OCI-LY1 (cell line): ENCODE data around the gene CNTROB.

Source experiments
- H2AFZ ChIP-seq: fragments of 200-600 bp; sonication (generic), shearing (Covaris generic); 2 replicates; pipeline ENCODE4 v1.6.0; 2014; ENCODE audit warnings: antibody characterized with exemption, mild to moderate bottlenecking, low read length
- H3F3A ChIP-seq: fragments of 200-600 bp; sonication (generic), shearing (Covaris generic); 2 replicates; pipeline ENCODE4 v1.6.0; 2014; ENCODE audit warnings: mild to moderate bottlenecking, antibody characterized with exemption, low read length, moderate library complexity; ENCODE audit not compliant: insufficient read depth
- H3K27ac ChIP-seq: fragments of 200-600 bp; sonication (generic); 2 replicates; pipeline ENCODE4 v1.5.1; 2014; ENCODE audit warnings: low read length, mixed run types, mild to moderate bottlenecking, low read depth; ENCODE audit not compliant: poor library complexity, severe bottlenecking
- H3K27me3 ChIP-seq: fragments of 200-600 bp; sonication (generic); 2 replicates; pipeline ENCODE4 v1.6.0; 2014; ENCODE audit warnings: antibody characterized with exemption, mild to moderate bottlenecking, low read length, moderate library complexity; ENCODE audit not compliant: insufficient read depth
- H3K36me3 ChIP-seq: fragments of 200-600 bp; sonication (generic); 2 replicates; pipeline ENCODE4 v1.6.1; 2014; ENCODE audit warnings: mild to moderate bottlenecking, antibody characterized with exemption, low read length, moderate library complexity, mixed read lengths; ENCODE audit not compliant: insufficient read depth
- H3K4me1 ChIP-seq: fragments of 200-600 bp; sonication (generic); 2 replicates; pipeline ENCODE4 v1.5.1; 2014; ENCODE audit warnings: mild to moderate bottlenecking, low read length, moderate library complexity; ENCODE audit not compliant: insufficient read depth, severe bottlenecking
- H3K4me2 ChIP-seq: fragments of 200-600 bp; sonication (generic), shearing (Covaris generic); 2 replicates; pipeline ENCODE4 v1.6.1; 2014; ENCODE audit warnings: low read length
- H3K4me3 ChIP-seq: fragments of 200-600 bp; sonication (generic); 2 replicates; pipeline ENCODE4 v1.5.1; 2014; ENCODE audit warnings: low read length, low read depth, mild to moderate bottlenecking, mixed read lengths; ENCODE audit not compliant: poor library complexity, severe bottlenecking
- H3K79me2 ChIP-seq: fragments of 200-600 bp; shearing (Covaris generic); 2 replicates; pipeline ENCODE4 v1.6.1; 2016; ENCODE audit warnings: mixed run types, low read length, mixed read lengths; ENCODE audit not compliant: insufficient read depth
- H3K9ac ChIP-seq: fragments of 200-600 bp; sonication (generic), shearing (Covaris generic); 2 replicates; pipeline ENCODE4 v1.6.1; 2014; ENCODE audit warnings: mild to moderate bottlenecking, low read length, mixed read lengths
- H3K9me2 ChIP-seq: fragments of 200-600 bp; sonication (generic), shearing (Covaris generic); 2 replicates; pipeline ENCODE4 v1.6.1; 2014; ENCODE audit warnings: low read depth, mild to moderate bottlenecking, low read length, mixed read lengths
- H3K9me3 ChIP-seq: fragments of 200-600 bp; shearing (Covaris generic); 2 replicates; pipeline ENCODE4 v1.6.1; 2014; ENCODE audit warnings: low read length, mixed read lengths
- H4K20me1 ChIP-seq: fragments of 200-600 bp; sonication (generic), shearing (Covaris generic); 2 replicates; pipeline ENCODE4 v1.6.0; 2016; ENCODE audit warnings: mild to moderate bottlenecking, low read length; ENCODE audit not compliant: insufficient read depth
- EZH2 ChIP-seq: fragments of 200-600 bp; sonication (generic), shearing (Covaris generic); IDR thresholded peaks from 2 replicates; pipeline ENCODE4 v1.8.0; 2017; ENCODE audit warnings: borderline replicate concordance, mixed run types, mild to moderate bottlenecking, antibody characterized with exemption, low read length, moderate library complexity, mixed read lengths
- TF ChIP-seq, protein P1 (sequence below): fragments of 200-600 bp; sonication (generic), shearing (Covaris generic); IDR thresholded peaks from 2 replicates; pipeline ENCODE4 v1.5.1; 2017; ENCODE audit warnings: mild to moderate bottlenecking, antibody characterized with exemption, low read length, moderate library complexity, mixed read lengths

Gene CNTROB

DNA sequence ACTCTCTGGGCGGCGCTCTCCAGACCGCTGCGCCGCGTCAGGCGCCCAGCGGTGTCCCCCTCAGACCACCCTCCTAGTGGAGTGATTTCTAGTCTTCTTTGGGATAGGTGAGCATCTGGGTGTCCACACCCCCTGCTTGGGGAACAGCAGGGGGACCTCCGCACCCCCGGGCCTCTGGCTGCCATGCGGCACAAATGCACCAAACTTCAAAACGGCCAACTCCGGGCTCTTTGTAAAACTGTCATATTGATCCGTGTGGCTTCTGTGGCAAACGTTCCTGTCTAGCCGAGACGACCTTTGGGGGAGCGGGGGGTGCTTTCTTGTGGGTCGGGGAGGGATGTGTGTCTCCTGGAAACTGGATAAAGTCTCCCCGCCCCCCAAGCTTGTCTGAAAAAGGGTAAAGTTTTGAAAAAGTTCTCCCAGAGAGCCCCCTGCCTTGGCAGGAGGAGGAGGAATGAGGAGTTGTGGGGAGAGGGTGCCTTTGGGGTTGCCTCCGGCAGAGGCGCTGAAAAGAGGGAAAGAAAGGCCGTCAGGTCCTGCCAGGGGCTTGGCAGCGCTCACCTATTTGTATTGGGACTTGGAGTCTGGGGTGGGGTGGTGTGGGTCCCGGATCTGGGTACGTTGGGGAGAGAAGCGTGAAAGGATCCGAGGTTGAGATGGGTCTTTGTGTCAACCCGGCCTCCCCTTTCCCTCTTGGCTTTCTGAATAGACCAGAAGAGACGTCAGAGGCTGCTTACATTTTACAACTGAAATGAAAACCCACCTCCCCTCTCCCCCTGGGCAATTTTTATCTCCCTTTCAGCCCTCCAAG, 45.6 kb upstream of the CNTROB start:
- Histone ChIP-seq H2AFZ (no peak overlapping the region), H3K27me3 (no peaks in the 10 kb centered on the region), H3K4me2 (peak overlapping the region; percentile 92), H3F3A (no peaks in the 10 kb centered on the region), H3K9me2 (no peaks in the 10 kb centered on the region), H3K27ac (peak overlapping the region; percentile 90), H3K9me3 (no peaks in the 10 kb centered on the region), H3K9ac (peak overlapping the region; percentile 98), H3K79me2 (peaks cover 21% of the 10 kb centered on the region), H3K4me1 (peaks cover 48% of the 10 kb centered on the region), H3K4me3 (peak overlapping the region; percentile 98), H3K36me3 (peaks cover 26% of the 10 kb centered on the region; the same call in 1 of the 2 replicates), H4K20me1 (no peaks in the 10 kb centered on the region)
- TF ChIP-seq, protein P1, sequence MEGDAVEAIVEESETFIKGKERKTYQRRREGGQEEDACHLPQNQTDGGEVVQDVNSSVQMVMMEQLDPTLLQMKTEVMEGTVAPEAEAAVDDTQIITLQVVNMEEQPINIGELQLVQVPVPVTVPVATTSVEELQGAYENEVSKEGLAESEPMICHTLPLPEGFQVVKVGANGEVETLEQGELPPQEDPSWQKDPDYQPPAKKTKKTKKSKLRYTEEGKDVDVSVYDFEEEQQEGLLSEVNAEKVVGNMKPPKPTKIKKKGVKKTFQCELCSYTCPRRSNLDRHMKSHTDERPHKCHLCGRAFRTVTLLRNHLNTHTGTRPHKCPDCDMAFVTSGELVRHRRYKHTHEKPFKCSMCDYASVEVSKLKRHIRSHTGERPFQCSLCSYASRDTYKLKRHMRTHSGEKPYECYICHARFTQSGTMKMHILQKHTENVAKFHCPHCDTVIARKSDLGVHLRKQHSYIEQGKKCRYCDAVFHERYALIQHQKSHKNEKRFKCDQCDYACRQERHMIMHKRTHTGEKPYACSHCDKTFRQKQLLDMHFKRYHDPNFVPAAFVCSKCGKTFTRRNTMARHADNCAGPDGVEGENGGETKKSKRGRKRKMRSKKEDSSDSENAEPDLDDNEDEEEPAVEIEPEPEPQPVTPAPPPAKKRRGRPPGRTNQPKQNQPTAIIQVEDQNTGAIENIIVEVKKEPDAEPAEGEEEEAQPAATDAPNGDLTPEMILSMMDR = peak; percentile 20; the same call in 1 of the 2 replicates
- no peak for TF ChIP-seq EZH2

DNA sequence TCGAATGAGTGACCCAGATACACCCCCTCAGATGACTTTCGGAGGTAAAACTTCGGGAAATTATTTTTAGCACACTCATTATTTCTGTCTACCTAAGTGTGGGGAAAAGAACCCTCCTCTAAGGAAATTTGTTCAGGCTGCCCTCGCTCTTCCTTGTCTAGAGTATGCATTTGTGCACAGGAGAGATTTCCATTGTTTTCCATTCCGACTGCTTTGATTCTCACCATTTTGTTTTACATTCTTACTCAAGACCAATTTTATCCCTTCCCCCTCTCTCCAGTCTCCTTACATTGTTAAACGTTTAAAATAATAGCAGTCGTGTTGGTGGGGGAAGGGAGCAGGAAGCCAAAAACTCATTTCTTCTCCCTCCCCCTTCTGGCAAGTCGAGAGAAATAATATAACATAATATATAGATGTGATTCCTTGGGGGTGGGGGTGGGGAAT, 44.9 kb upstream of the CNTROB start:
- H3K27me3 ChIP-seq = no peaks in the 10 kb centered on the region
- H3K9me3 ChIP-seq = no peaks in the 10 kb centered on the region
- TF ChIP-seq EZH2 = no peak
- TF ChIP-seq, protein P1 = no peak; the same call in 1 of the 2 replicates
- peak overlapping the region; percentile 90 for H3K27ac ChIP-seq
- no peaks in the 10 kb centered on the region for H3F3A ChIP-seq
- H2AFZ ChIP-seq = no peak overlapping the region
- peaks cover 32% of the 10 kb centered on the region; the same call in 1 of the 2 replicates for H3K36me3 ChIP-seq
- peak overlapping the region; percentile 98 for H3K9ac ChIP-seq
- H3K9me2 ChIP-seq = no peaks in the 10 kb centered on the region
- peak overlapping the region; percentile 98 for H3K4me3 ChIP-seq
- H3K79me2 ChIP-seq = peaks cover 21% of the 10 kb centered on the region
- H4K20me1 ChIP-seq = no peaks in the 10 kb centered on the region
- peak overlapping the region; percentile 92 for H3K4me2 ChIP-seq
- H3K4me1 ChIP-seq = peaks cover 42% of the 10 kb centered on the region

DNA sequence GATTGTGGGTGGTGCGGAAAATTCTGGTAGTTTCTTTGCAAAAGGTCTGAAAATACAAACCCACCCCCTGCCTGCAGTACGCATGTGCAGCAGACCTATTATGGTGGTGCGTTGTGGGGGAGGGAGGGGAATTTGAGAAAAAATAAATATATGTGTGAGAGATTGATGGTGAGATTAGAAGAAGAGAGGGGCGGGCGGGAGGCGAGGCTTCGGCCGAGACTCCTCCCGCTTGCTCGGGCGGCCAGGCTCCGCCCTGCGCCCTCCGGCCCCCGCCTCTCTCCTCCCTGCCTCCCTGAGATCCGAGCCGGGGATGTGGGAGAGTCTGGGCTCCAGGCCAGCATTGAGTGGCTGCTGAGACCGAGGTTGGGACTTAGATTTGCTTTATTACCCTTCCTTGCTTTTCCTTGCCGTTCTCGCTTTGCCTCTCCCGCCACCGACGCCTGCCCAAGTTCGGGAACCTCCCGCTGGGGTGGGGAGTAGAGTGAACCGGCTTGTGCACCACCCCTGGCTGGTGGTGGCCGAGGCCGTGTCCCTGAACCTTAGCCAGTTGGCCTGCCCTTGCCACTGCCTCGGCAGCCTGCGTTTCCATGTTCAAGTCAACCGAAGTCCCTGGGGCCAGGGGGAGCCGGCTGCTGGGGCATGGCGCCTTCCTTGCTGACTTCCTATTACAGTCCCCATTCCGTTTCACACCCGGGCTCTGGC, 44.4 kb upstream of the CNTROB start:
- Histone ChIP-seq H3K9ac (peak overlapping the region; percentile 98), H3K27ac (peak overlapping the region; percentile 90), H4K20me1 (no peaks in the 10 kb centered on the region), H2AFZ (no peak overlapping the region), H3K4me2 (peak overlapping the region; percentile 92), H3K27me3 (no peaks in the 10 kb centered on the region), H3K79me2 (peaks cover 21% of the 10 kb centered on the region), H3F3A (no peaks in the 10 kb centered on the region), H3K9me3 (no peaks in the 10 kb centered on the region), H3K4me1 (peaks cover 36% of the 10 kb centered on the region), H3K9me2 (no peaks in the 10 kb centered on the region), H3K4me3 (peak overlapping the region; percentile 98), H3K36me3 (peaks cover 34% of the 10 kb centered on the region)
- TF ChIP-seq, protein P1 = no peak
- TF ChIP-seq EZH2 = no peak
